T-helper 9 cell (primary cell): ENCODE measurements around the gene HS3ST3B1.

ENCODE experiments used
- DNase-seq: peaks from one replicate; pipeline ENCODE4 v3.0.0-alpha.2; 2020

The HS3ST3B1 gene

GRCh38 chr17:14321980-14322776 is 21.3 kb downstream of the HS3ST3B1 start:
- no peak for DNase-seq

GRCh38 chr17:14323522-14323981 is 22.7 kb downstream of the HS3ST3B1 start:
- DNase-seq = no peak

GRCh38 chr17:14325618-14326167 is 24.8 kb downstream of the HS3ST3B1 start:
- DNase-seq = no peak

GRCh38 chr17:14329900-14330491 is 29.1 kb downstream of the HS3ST3B1 start:
- no peak for DNase-seq

GRCh38 chr17:14330492-14330962 is 29.6 kb downstream of the HS3ST3B1 start:
- no peak for DNase-seq

- DNase-seq = no peak
Measured at GRCh38 chr17:14331225-14331981, 30.5 kb downstream of the HS3ST3B1 start.

GRCh38 chr17:14331982-14332298 is 31.1 kb downstream of the HS3ST3B1 start:
- no peak for DNase-seq

GRCh38 chr17:14332331-14332730 is 31.4 kb downstream of the HS3ST3B1 start:
- no peak for DNase-seq

- DNase-seq = no peak
Measured at GRCh38 chr17:14333506-14333905, 32.6 kb downstream of the HS3ST3B1 start.

GRCh38 chr17:14334276-14334840 is 33.5 kb downstream of the HS3ST3B1 start:
- no peak for DNase-seq

GRCh38 chr17:14334919-14335318 is 34.0 kb downstream of the HS3ST3B1 start:
- no peak for DNase-seq

- no peak for DNase-seq
Measured at GRCh38 chr17:14336418-14336817, 35.5 kb downstream of the HS3ST3B1 start.

- DNase-seq = no peak
Measured at GRCh38 chr17:14337596-14338079, 36.8 kb downstream of the HS3ST3B1 start.

- DNase-seq = no peak
Measured at GRCh38 chr17:14340857-14341754, 40.2 kb downstream of the HS3ST3B1 start.

GRCh38 chr17:14341866-14342265 is 41.0 kb downstream of the HS3ST3B1 start:
- DNase-seq = no peak

- no peak for DNase-seq
Measured at GRCh38 chr17:14346801-14347200, 45.9 kb downstream of the HS3ST3B1 start.

GRCh38 chr17:14351493-14351892 is 50.6 kb downstream of the HS3ST3B1 start:
- no peak for DNase-seq

- DNase-seq = no peak
Measured at GRCh38 chr17:14352136-14352535, 51.3 kb downstream of the HS3ST3B1 start.

- DNase-seq = no peak
Measured at GRCh38 chr17:14353861-14354474, 53.1 kb downstream of the HS3ST3B1 start.

GRCh38 chr17:14354807-14355206 is 53.9 kb downstream of the HS3ST3B1 start:
- DNase-seq = no peak

- no peak for DNase-seq
Measured at GRCh38 chr17:14355556-14355955, 54.7 kb downstream of the HS3ST3B1 start.
